Measurements from ENCODE around the gene DNAJC17.
A peak's percentile ranks its signal among the peaks of the same experiment; 100 is the strongest.

DNAJC17 gene

DNA sequence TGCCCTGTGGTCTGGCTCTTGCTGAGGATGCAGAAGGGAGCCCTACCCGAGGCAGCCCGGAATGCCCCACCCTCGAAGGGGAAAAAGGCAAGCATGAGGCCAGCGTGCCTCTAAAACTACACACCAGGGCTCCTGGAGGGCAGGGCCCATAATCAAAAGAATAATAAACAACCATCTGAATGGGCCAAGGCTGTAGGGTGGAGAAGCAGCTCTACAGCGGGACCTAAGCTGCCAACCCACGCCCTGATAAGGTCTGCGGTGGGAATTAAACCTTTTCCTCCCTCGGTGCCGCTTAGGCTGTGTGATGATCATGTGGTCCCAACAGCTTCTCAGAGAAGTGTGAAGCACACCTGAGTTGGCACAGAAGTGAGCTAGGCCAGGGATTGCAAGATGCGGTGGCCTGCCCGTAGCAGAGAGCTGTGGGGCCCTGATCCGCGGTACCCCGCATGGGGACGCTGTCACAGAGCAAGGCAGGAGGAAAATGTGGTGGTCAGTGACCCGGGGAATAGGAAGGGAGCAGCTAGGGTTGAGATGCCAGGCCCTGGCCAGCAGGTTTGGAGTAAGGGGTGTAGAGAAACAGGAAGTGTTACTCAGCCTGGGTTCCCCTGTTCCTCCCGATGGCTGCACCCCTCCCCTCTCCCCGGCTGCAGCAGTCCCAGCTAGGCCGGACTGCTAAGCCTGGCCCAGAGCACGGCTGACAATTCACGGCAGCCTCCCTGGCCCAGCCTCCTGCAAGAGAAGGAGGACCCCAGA lies 38.6 kb downstream of the DNAJC17 start:
- peak overlapping the region; percentile 64 for H3K27ac ChIP-seq (ENCODE audit: low read depth, low read length)
- H3K36me3 ChIP-seq (ENCODE audit: control insufficient read depth in 5 of 5, insufficient read depth in 5 of 5, low read length in 5 of 5): peaks cover 0 to 39% (median 20%) of the 10 kb centered on the region in 5 donors
- peak overlapping the region in 2 of 5 donors; percentile 22 to 47 for H3K9ac ChIP-seq (ENCODE audit: low read length in 5 of 5)
- no peak overlapping the region for H3K4me3 ChIP-seq (ENCODE audit: low read depth in 1 of 5, low read length in 5 of 5)
- H3K4me1 ChIP-seq (ENCODE audit: control insufficient read depth in 5 of 5, insufficient read depth in 5 of 5, low read length in 5 of 5): peaks cover 11 to 87% (median 82%) of the 10 kb centered on the region in 5 donors
- no peaks in the 10 kb centered on the region for H3K27me3 ChIP-seq (ENCODE audit: control insufficient read depth in 5 of 5, insufficient read depth in 4 of 5, low read length in 5 of 5)
- no peaks in the 10 kb centered on the region for H3K9me3 ChIP-seq (ENCODE audit: control insufficient read depth in 5 of 5, low read length in 5 of 5)

DNA sequence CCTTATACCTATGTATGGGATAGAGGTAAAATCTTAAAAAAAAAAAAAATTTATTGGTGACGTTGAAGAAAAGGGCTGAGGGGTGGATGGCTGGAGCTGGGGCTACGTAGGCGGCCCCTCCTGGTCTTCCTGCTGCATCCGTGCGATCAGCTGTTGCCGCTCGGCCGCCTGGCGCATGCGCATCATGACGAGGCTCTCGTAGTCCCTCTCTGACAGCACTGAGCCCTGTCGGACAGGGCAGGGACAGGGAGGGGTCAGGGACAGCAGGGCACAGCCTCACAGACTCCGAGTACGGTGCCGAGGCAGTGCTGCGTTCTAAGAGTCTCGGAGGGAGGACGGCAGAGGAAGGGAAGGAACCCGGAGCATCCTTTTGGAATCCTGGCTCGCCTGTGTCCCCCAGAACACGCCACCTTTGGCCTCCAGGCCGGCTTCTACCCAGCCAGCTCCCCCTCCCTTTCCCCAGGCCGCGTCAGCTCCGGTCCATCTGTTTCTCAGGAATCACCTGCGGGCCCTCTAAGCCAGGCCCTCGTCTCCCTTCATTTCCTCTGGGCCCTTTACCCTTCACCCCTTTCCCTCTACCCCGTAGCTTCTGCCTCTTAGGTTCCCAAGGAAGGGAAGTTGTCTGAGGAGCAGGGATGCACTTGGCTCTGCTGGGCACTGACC lies 39.3 kb downstream of the DNAJC17 start:
- Histone ChIP-seq H3K27me3 (ENCODE audit: control insufficient read depth in 5 of 5, insufficient read depth in 4 of 5, low read length in 5 of 5) (no peaks in the 10 kb centered on the region), H3K27ac (ENCODE audit: low read depth, low read length) (peak overlapping the region; percentile 64), H3K4me1 (ENCODE audit: control insufficient read depth in 5 of 5, insufficient read depth in 5 of 5, low read length in 5 of 5) (peaks cover 13 to 94% (median 89%) of the 10 kb centered on the region in 5 donors), H3K4me3 (ENCODE audit: low read depth in 1 of 5, low read length in 5 of 5) (peak overlapping the region in 2 of 5 donors; percentile 17 to 29), H3K9me3 (ENCODE audit: control insufficient read depth in 5 of 5, low read length in 5 of 5) (no peaks in the 10 kb centered on the region), H3K36me3 (ENCODE audit: control insufficient read depth in 5 of 5, insufficient read depth in 5 of 5, low read length in 5 of 5) (peaks cover 0 to 32% (median 13%) of the 10 kb centered on the region in 5 donors), H3K9ac (ENCODE audit: low read length in 5 of 5) (peak overlapping the region in 2 of 5 donors; percentile 22 to 47)

DNA sequence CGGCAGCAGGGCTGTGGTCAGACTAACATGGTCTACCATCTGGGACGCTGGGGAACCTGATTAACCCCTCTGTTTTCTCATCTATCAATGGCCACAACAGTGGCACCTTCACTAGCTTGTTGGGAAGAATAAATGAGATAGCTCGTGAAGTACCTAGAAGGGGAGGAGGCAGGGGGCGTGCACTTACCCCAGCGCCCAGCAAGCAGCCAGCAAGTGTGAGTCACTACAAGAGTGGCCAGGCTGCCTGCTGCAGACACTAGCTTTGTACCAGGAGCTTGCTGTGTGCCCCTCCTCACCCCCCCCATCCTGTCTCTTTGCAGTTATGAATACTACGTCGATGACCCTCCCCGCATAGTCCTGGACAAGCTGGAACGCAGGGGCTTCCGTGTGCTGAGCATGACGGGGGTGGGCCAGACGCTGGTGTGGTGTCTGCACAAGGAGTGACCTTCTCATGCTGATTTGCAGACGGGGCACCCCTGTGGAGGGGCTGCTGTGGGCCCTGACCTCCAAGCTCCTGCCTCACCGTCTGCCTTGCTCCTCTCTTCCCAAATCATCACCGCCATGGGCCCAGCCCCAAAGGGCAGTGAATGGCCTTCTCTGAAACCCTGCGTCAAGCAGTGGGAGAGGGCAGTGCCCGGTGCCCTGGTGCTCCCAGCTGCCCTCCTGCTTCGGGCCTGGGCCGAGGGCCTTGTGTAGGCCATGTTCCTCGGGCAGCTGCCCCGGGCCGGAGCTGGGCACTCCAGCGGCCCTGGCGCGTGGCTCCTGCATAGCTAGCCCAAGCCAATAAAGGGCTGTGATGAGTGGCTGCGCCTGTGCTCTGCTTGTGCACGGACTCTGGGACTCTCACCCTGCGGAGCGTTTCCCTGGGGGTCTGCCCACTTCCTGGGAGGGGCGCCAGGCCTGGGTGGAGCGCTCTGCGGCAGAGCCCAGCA lies 40.1 kb downstream of the DNAJC17 start:
- no peak overlapping the region for H3K27ac ChIP-seq (ENCODE audit: low read depth, low read length)
- peaks cover 0 to 25% (median 11%) of the 10 kb centered on the region in 5 donors for H3K36me3 ChIP-seq (ENCODE audit: control insufficient read depth in 5 of 5, insufficient read depth in 5 of 5, low read length in 5 of 5)
- H3K4me3 ChIP-seq (ENCODE audit: low read depth in 1 of 5, low read length in 5 of 5): no peak overlapping the region
- no peaks in the 10 kb centered on the region for H3K27me3 ChIP-seq (ENCODE audit: control insufficient read depth in 5 of 5, insufficient read depth in 4 of 5, low read length in 5 of 5)
- H3K9ac ChIP-seq (ENCODE audit: low read length in 5 of 5): peak overlapping the region in 1 of 5 donors; percentile 14
- no peaks in the 10 kb centered on the region for H3K9me3 ChIP-seq (ENCODE audit: control insufficient read depth in 5 of 5, low read length in 5 of 5)
- peaks cover 13 to 91% (median 85%) of the 10 kb centered on the region in 5 donors for H3K4me1 ChIP-seq (ENCODE audit: control insufficient read depth in 5 of 5, insufficient read depth in 5 of 5, low read length in 5 of 5)

DNA sequence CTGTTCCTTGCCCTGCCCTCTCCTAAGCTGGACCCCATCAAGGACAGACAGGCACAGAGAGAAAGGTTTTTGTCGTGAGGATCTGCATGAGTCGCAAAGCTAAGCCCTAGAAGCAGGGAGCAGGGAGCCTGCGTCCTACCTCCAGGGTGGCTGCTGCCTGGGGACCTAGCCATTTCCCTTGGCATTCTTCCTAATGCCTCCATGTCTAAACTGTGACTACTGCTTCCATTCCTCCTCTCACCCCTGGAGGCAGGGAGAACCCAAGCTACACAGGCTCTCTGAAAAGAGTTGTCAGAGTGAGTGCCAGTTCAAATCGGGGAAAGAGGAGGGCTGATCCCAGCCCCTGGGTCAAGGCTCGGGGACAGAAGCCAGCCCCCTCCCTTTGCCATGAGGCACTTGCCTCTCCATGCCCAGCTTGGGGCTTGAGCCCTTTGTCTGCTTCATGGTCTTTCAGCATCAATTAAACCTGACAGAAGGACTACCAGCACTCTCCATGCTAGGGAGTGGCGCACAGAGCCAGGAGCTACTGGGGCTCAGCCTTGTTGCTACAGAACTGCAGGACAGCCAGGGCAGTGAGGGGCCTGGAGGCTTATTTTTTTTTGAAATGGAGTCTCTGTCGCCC lies 41.0 kb downstream of the DNAJC17 start:
- Histone ChIP-seq H3K9me3 (ENCODE audit: control insufficient read depth in 5 of 5, low read length in 5 of 5) (no peaks in the 10 kb centered on the region), H3K27me3 (ENCODE audit: control insufficient read depth in 5 of 5, insufficient read depth in 4 of 5, low read length in 5 of 5) (no peaks in the 10 kb centered on the region), H3K4me1 (ENCODE audit: control insufficient read depth in 5 of 5, insufficient read depth in 5 of 5, low read length in 5 of 5) (peaks cover 13 to 83% (median 79%) of the 10 kb centered on the region in 5 donors), H3K9ac (ENCODE audit: low read length in 5 of 5) (no peak overlapping the region), H3K27ac (ENCODE audit: low read depth, low read length) (peak overlapping the region; percentile 83), H3K4me3 (ENCODE audit: low read depth in 1 of 5, low read length in 5 of 5) (no peak overlapping the region), H3K36me3 (ENCODE audit: control insufficient read depth in 5 of 5, insufficient read depth in 5 of 5, low read length in 5 of 5) (peaks cover 0 to 16% (median 11%) of the 10 kb centered on the region in 5 donors)

DNA sequence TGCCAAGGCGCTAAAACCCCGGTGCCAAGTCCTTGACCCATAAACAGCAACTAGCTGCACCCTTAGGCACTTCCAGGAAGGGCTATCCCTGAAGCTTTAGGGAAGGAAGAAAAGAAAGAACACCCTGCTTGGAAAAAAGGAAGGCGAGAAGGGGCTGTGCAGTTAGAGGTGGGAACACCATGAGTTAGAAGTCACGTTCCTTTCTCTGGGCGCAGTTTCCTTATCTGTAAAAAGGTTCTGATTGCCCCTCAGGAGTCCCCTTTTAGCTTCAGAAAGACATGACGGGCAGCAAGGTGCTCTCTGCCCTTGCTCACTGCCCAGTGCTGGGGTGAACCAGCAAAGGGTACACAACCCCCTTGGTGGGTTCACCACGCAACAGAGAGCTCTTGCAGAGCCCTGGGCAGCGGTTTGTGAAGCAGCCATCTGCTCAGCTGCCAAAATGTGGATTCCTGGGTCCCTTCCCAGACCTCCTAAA lies 42.6 kb downstream of the DNAJC17 start:
- no peaks in the 10 kb centered on the region for H3K27me3 ChIP-seq (ENCODE audit: control insufficient read depth in 5 of 5, insufficient read depth in 4 of 5, low read length in 5 of 5)
- no peaks in the 10 kb centered on the region for H3K9me3 ChIP-seq (ENCODE audit: control insufficient read depth in 5 of 5, low read length in 5 of 5)
- peak overlapping the region; percentile 67 to 83 (median 68) for H3K4me3 ChIP-seq (ENCODE audit: low read depth in 1 of 5, low read length in 5 of 5)
- peaks cover 9 to 66% (median 63%) of the 10 kb centered on the region in 5 donors for H3K4me1 ChIP-seq (ENCODE audit: control insufficient read depth in 5 of 5, insufficient read depth in 5 of 5, low read length in 5 of 5)
- H3K9ac ChIP-seq (ENCODE audit: low read length in 5 of 5): peak overlapping the region; percentile 33 to 75 (median 58)
- peak overlapping the region; percentile 83 for H3K27ac ChIP-seq (ENCODE audit: low read depth, low read length)
- peaks cover 0 to 14% (median 11%) of the 10 kb centered on the region in 5 donors for H3K36me3 ChIP-seq (ENCODE audit: control insufficient read depth in 5 of 5, insufficient read depth in 5 of 5, low read length in 5 of 5)

DNA sequence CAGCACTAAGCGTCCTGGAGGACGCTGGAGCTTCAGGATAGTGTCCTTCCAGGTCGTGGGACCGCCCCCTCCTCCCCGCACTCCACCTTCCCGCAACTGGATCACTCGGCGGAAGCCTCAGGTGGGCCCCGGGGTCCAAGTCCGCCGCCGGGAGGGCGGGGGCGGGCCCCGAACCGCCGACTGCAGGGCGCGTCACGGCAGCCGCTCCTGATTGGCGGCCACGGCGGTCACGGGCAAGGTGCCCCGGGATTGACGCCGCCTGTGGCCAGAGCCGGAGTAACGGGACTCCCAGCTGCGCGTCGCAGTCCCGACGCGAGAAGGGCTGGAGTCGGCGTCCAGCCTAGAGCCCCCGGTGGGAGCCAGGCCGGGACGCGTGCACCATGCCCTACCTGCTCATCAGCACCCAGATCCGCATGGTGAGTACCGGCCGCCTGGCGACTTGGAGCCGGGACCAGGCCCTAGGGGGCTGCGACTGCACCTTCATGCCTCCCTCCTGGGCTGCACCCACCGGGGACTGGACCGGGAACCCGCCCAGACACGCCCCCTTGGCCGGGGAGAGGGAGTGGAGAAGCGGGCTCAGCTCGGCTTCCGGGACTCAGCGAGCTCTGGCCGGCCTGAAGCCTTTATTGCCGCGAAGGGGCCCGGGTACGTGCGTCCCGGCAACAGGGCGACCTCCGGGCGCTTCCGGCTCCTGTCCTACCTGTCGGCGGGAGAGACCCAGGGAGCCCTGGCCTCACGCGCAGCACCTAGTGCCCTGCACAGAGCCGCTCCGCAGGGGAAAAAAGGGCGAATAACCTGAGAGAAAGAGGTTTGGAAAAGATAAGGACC lies 43.3 kb downstream of the DNAJC17 start, which contains the start of gene GCHFR:
GCHFR (plus strand) TSS at position 268 of the 828 bp plus-strand sequence; CDS start at position 381, 113 bp downstream.
- Histone ChIP-seq H3K4me1 (ENCODE audit: control insufficient read depth in 5 of 5, insufficient read depth in 5 of 5, low read length in 5 of 5) (peaks cover 9 to 60% (median 56%) of the 10 kb centered on the region in 5 donors), H3K9me3 (ENCODE audit: control insufficient read depth in 5 of 5, low read length in 5 of 5) (no peaks in the 10 kb centered on the region), H3K27ac (ENCODE audit: low read depth, low read length) (peak within 1 kb of the TSS; percentile 83), H3K4me3 (ENCODE audit: low read depth in 1 of 5, low read length in 5 of 5) (peak within 1 kb of the TSS; percentile 67 to 83 (median 68)), H3K9ac (ENCODE audit: low read length in 5 of 5) (peak within 1 kb of the TSS; percentile 38 to 75 (median 58)), H3K27me3 (ENCODE audit: control insufficient read depth in 5 of 5, insufficient read depth in 4 of 5, low read length in 5 of 5) (no peaks in the 10 kb centered on the region), H3K36me3 (ENCODE audit: control insufficient read depth in 5 of 5, insufficient read depth in 5 of 5, low read length in 5 of 5) (peaks cover 0 to 14% (median 11%) of the 10 kb centered on the region in 5 donors)

DNA sequence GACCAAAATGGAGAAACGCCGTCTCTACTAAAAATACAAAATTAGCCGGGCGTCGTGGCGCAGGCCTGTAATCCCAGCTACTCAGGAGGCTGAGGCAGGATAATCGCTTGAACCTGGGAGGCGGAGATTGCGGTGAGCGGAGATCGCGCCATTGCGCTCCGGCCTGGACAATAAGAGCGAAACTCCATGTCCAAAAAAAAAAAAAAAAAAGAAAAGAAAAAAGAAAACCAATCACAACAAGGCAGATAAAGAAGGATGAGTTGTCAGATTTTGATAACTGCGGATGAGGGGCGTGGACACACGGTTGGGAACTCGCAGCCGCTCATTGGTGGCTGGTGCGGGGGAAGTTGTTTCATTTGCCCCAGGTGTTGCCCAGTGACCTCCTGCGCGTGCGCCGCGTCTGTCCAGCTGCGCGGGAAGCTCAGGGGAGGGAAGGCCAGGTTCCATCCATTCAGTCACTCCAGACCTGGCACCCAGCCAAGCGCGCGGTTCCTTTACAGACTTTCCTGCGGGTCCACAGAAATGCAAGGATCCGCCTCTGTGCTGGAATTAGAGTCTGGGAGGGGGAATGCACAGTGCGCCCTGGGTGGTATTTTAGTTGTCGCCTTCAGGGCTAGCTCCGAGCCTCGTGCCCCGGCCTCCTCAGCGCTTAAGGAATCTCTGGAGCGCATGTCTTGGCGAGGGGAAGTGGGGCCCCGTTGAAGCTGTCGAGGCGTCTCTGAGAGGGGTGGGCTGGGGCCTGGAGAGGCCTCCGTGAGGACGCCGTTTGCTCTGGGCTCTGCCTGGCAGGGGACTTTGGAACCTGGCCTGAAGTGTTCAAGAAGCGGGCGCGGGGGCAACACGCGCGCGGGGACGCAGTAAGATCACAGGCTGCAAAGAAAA lies 44.1 kb downstream of the DNAJC17 start:
- no peaks in the 10 kb centered on the region for H3K9me3 ChIP-seq (ENCODE audit: control insufficient read depth in 5 of 5, low read length in 5 of 5)
- peak overlapping the region in 3 of 5 donors; percentile 53 to 75 (median 56) for H3K9ac ChIP-seq (ENCODE audit: low read length in 5 of 5)
- H3K27ac ChIP-seq (ENCODE audit: low read depth, low read length): peak overlapping the region; percentile 83
- peaks cover 7 to 51% (median 47%) of the 10 kb centered on the region in 5 donors for H3K4me1 ChIP-seq (ENCODE audit: control insufficient read depth in 5 of 5, insufficient read depth in 5 of 5, low read length in 5 of 5)
- peaks cover 0 to 13% (median 11%) of the 10 kb centered on the region in 5 donors for H3K36me3 ChIP-seq (ENCODE audit: control insufficient read depth in 5 of 5, insufficient read depth in 5 of 5, low read length in 5 of 5)
- peak overlapping the region; percentile 44 to 83 (median 68) for H3K4me3 ChIP-seq (ENCODE audit: low read depth in 1 of 5, low read length in 5 of 5)
- no peaks in the 10 kb centered on the region for H3K27me3 ChIP-seq (ENCODE audit: control insufficient read depth in 5 of 5, insufficient read depth in 4 of 5, low read length in 5 of 5)

DNA sequence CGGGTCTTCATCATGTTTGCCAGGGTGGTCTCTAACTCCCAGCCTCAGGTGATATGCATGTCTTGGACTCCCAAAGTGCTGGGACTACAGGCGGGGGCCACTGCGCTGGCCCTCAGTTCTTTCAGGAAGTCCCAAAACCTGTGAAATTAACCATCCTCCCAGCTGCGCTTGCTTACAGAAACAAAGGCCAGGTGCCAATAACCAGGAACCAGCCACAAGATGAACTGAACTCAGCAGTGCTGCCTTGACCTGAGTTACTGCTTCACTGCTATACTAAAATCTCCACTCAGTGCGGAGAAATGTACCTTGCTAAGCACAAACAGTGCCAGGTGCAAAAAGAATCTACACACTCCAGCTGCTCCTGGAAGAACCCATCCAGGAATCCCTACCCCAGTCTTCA lies 47.3 kb downstream of the DNAJC17 start:
- no peaks in the 10 kb centered on the region for H3K36me3 ChIP-seq (ENCODE audit: control insufficient read depth in 5 of 5, insufficient read depth in 5 of 5, low read length in 5 of 5)
- H3K27ac ChIP-seq (ENCODE audit: low read depth, low read length): no peak overlapping the region
- H3K4me3 ChIP-seq (ENCODE audit: low read depth in 1 of 5, low read length in 5 of 5): no peak overlapping the region
- H3K9ac ChIP-seq (ENCODE audit: low read length in 5 of 5): no peak overlapping the region
- peaks cover 7 to 30% (median 26%) of the 10 kb centered on the region in 5 donors for H3K4me1 ChIP-seq (ENCODE audit: control insufficient read depth in 5 of 5, insufficient read depth in 5 of 5, low read length in 5 of 5)
- H3K27me3 ChIP-seq (ENCODE audit: control insufficient read depth in 5 of 5, insufficient read depth in 4 of 5, low read length in 5 of 5): no peaks in the 10 kb centered on the region
- H3K9me3 ChIP-seq (ENCODE audit: control insufficient read depth in 5 of 5, low read length in 5 of 5): no peaks in the 10 kb centered on the region
